G401 (cell line): Measurements from ENCODE around the gene CKAP5. TPM values are rescaled to one million over a fixed set of nuclear protein-coding genes. Genes with fewer than 3 reads are reported as not detected.
"Not testable (repeated sequence)": the region's sequence is repeated elsewhere in the genome, so short reads cannot be mapped to it uniquely, and the experiment has no call there.

Experiments used
- DNase-seq: peaks from one replicate; pipeline ENCODE4 v3.0.0-alpha.2; 2015; ENCODE audit warnings: low spot score
- in situ Hi-C: cut with HindIII; loops from 2 replicates; pipeline ENCODE4 v1.10.0; 2016; ENCODE audit warnings: low sequenced_read_pairs, mixed read lengths
- total RNA-seq: library from RNA; depleted of rRNA; stranded (reverse); fragments of >200 nt; shearing (Covaris generic); gene quantifications from 2 replicates; pipeline ENCODE4 v1.2.3, GENCODE V29; 2014

Gene CKAP5
- total RNA-seq, 1 experiment from 2014 or later: 89.8 TPM

DNA sequence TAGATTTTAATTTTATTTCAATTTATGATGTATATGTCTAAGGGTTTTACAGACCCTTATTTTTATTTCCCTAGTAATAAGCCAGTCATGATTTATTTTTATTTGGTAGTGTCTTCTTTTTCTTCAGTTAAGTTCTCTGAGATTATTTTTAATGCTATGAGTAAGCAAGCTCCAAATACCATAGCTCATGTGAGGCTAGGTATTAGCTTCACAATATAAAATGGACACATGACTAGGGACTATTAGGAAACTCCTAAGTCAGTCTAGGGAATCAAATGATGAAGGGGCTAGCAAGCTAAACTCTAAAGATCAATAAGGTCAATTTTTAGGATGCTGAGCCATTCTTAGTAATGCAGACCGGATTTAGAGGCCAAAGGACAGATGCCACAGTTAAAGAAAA lies 45.9 kb downstream of the CKAP5 start:
- in situ Hi-C loops: no loop called here
- DNase-seq: no peak

DNA sequence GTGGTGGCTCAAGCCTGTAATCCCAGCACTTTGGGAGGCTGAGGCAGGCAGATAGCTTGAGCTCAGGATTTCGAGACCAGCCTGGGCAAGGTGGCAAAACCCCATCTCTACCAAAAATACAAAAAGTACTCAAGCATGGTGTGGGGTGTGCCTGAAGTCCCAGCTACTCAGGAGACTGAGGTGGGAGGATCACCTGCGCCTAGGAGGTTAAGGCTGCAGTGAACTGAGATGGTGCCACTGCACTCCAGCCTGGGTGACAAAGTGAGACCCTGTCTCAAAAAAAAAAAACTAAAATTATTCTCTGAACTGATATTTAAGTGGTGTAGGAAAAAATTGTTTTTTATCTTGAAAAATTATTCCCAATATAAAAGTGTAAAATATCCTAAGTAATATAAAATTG lies 46.4 kb downstream of the CKAP5 start:
- in situ Hi-C loops, DNase-seq: not testable (repeated sequence)

DNA sequence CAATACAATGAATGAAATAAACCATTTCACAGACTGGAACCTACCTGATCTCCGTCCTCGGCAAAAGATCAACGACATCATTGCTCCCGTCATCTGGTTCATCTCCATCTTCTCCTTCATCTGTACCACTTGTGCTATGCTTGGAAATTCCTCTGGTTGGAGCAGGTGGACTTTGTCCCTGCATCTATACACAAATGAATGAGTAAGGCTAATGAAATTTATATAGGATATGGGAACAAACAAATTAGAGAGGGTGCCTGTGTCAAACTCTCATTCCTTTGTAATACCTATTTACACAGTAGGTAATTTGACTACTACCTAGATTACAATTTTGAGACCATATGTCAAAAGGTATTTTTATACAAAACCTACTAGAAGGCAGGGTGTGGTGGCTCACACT lies 67.7 kb downstream of the CKAP5 start:
- DNase-seq: no peak
- in situ Hi-C loops: no loop called here

DNA sequence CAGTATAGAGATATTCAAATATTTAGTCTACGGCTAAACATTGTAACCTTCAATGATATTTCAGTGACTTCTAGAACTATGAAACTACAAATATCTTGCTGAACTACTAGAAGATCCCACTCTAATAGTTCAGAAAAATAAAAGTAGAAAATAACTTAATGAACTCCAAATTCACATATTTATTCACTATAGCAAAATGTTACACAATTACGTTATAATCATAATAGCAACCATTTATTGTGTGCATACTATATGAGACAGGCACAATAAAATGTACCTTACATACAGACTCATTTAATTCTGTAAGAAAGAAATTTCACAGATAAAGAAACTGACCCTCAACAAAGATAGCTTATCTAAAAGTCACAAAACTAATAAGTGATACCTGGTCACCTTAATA lies 69.2 kb downstream of the CKAP5 start:
- in situ Hi-C loops: no loop called here
- no peak for DNase-seq

DNA sequence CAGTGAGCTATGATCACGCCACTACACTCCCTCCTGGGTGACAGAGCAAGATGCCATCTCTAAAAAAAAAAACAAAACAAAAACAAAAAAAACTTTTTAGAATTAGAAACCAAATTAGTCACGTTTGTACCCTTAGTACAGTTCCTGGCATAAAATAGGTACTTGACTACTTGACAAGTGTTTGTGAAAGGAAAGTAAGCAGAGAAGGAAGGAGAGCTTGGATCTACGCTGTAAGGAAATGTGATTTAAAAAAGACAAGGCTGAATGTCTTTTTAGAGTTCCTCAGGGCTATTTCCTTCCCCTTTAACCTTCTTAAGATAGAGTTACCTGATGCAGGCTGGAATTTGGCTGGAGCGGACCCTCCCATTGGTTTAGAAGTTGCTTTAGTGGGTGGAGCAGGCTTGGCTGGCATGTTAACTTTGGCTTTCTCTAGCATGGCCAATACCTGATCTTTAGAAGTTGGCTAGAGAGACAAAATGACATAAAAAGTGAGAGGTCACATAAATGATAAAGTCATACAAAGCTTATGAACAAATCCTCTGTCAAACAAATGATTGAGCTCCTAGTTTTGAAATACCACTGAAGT lies 76.4 kb downstream of the CKAP5 start:
- no peak for DNase-seq
- in situ Hi-C loops: no loop called here

DNA sequence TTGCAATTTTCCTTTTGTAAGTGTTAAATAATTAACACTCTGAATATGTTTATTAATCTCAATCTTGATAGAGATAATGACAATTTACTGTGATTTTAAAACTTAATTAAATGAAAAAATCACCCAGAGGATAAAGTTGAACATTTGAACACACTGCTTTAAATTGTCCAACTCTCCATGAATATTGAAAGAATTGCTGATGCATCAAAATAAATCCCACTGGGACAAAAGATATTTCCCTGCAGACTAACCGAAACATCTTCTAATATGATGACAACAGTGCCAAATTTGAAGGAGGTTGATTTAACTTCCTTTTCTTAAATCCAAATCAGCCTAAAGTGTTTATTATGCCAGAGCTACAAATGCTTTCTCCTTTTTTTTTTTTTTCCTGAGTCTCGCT lies 79.4 kb downstream of the CKAP5 start:
- DNase-seq: no peak
- in situ Hi-C loops: no loop called here

DNA sequence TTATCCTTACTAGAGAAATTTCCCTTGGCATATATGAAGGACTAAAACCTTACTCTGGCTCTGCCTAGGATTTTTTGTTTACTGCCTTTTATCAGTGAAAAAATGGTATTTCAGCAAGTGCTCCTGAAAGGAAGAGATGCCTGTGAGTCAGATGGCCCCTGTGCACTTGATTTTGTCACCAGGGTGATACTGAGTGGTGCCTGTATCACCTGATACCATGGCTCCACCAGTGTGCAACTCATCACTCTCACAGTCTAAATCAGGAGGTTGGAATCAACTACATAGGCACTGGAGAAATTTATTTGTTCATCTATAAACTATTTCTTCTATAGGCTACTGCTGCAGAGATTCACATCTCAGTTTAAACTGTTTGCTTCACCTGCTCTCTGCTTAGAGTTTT lies 83.8 kb downstream of the CKAP5 start:
- in situ Hi-C loops: no loop called here
- no peak for DNase-seq

DNA sequence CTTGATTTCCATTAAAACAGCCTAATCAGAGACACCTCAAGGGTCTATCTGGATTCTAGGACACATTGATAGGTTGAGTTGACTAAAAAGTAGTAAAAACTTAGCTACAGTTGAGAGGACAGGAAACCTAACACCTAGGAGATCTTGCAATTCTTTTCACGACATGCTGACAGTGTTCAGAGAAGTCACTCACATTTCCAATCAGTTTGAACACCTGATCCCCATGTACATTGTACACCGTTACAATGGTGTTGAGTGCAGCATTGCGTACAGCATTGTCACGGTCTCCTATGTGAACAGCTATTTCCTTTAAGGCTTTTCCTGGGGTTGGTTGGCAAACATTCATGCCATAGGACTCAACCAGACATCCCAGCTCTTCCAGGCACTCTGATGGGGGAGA lies 84.3 kb downstream of the CKAP5 start:
- no peak for DNase-seq
- in situ Hi-C loops: no loop called here

DNA sequence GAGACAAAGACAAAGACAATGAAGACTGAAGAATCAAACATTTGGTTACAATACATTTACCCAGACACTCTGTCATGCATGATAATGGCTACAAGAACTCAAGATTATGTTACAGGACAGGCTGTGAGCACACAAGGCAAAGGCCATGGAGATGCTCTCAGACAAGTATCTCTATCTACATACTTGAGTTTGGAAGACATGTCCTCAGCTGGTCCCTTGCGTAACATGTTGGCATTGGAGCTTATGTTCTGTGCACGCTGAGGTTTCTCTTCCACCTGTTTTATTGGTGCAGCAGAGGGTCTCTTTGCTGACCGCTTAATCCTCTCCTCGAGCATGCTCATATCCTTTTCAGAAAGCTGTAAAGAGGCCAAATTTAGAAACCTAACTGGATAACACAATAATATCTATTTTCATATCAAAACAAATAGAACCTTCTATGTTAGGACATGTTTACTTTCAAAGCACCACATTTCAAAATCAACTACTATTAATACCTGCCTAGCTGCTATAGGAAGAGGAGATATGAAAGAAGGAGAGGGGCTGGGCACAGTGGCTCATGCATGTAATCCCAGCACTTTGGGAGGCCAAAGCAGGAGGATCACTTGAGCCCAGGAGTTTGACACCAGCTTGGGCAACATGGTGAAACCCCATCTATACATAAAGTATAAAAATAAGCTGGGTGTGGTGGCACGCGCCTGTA lies 85.5 kb downstream of the CKAP5 start:
- in situ Hi-C loops: no loop called here
- no peak for DNase-seq

DNA sequence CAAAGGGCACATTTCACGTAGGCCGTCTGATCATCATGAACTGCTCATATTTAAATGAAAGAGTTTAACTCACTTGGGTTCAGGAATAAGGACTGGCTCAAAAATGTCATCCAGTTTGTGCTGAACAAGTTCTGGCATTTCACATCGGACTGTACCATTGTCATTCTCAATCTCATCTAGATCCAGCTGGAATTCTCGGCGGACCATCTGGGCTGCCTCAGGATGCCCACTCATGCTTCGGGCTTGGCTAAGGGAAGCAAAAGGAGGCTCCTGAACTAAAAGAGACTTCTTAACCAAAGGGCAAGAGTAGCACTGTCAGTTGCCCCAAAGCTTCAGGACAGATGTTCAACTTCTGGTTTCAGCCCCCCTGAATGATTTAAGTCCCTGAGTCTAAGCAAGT lies 86.9 kb downstream of the CKAP5 start:
- DNase-seq: peak; percentile 45
- in situ Hi-C loops: no loop called here

DNA sequence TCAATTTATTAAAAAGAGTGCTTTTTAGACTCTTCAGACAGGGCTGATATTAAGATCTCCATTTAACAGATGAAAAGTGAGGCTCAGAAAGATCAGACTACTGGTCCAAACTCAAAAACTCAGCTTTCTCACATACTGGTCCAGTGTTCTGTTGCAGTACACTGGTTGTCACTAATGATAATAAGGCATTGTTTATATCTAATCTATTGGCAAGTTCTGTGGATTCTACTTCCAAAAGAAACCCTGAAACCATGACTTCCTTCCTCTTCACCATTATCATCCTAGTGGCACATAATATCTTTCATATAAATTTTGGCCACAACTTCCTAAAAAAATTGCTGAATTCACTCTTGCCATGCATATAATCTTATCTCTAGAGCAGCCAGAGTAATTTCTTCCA lies 90.1 kb downstream of the CKAP5 start:
- in situ Hi-C loops: no loop called here
- DNase-seq: no peak

DNA sequence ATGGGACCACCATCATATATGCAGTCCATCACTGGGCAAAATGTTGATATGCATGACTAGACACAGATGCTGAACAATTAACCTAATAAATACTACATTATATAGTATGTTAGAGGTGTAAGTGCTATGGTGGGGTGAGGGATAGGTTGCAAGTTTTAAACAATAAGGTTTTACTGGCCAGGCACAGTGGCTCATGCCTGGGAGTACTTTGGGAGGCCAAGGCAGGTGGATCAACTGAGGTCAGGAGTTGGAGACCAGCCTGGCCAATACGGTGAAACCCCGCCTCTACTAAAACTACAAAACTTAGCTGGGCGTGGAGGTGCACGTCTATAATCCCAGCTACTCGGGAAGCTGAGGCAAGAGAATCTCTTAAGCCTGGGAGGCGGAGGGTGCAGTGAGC lies 98.9 kb downstream of the CKAP5 start:
- no peak for DNase-seq
- in situ Hi-C loops: no loop called here

DNA sequence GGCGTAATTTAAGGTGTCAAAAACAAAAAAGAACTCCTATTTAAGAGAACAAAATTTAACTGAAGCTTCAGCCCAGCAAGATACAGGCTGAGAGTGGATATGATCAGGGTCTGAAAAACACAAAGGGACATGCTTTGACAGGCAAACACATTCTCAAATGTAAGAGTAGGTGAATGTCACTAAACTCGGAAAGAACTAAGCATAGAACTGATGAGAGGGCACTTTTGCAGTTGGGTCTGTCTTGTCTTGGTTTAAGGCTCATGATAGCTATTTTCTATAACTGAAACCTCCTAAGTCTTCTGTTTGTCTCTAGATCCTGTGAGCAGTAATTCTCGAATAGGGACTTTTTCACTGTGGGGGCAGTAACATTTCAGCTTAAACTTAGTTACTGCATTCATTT lies 100.1 kb downstream of the CKAP5 start:
- in situ Hi-C loops: no loop called here
- no peak for DNase-seq

DNA sequence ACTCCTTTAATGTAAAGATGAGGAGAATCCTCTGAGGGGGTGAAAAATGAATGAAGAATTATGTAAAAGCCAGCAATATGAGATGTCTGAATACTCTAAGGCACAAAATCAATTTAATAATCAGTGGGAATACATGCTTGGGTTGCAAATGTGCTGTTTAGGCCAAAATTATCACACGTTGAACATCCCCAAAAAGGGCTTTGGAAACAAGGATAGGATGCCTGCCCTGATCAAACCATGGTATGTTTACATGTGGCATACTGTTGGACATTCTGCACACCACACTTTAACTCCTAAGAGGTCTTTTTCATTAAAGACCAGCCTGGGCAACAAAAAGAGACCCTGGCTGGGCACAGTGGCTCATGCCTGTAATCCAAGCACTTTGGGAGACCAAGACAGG lies 100.8 kb downstream of the CKAP5 start:
- no peak for DNase-seq
- in situ Hi-C loops: no loop called here

DNA sequence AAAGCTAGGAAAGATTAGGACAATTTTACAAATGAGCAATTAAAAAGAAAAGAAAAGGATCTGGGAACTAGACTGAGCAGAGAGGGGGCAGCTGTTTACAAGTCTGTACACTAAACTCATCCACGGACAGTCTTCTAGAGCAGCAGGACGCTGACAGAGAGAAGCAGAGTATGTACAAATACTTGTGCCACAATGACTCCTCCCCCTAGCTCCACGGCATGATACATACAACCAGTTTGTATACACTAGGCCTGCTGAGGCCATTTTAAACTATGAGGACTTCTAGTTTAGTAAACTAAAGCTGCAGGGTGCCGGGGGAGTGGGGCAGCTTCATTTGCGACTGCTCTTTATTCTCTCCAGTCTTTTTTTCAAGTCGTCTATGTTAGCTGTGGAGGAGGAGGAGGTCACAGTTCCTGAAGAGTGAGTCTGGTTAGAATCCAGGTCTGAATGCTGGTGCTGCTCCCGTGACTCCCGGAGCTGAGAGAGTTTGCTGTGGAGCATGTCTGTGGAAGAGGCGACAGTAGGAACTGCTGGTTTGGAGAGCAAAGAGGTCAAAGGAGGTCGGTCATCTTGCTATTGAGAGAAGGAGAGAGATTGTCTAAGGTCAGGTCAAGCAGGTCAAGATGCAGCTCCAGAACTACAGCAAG lies 102.3 kb downstream of the CKAP5 start:
- DNase-seq: no peak
- in situ Hi-C loops: no loop called here

DNA sequence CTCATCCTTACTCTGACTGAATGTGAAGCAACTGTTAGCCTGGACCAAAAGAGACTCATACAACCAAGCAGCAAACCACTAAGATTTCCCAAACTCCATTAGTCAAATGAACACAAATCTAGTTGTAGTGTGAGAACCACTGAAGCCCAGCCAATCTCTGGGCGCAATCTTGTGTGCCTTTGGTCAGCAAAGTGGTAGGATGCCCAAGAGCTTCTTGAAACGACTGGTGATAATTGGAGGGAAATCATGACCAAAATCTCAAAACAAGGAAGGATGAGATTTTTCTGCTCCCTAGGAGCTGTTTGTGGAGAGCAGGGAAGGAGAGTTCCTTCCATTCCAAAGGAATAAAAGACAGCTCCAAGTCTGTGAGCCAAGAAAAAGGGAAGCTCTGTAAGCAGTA lies 103.0 kb downstream of the CKAP5 start:
- in situ Hi-C loops: no loop called here
- DNase-seq: no peak

DNA sequence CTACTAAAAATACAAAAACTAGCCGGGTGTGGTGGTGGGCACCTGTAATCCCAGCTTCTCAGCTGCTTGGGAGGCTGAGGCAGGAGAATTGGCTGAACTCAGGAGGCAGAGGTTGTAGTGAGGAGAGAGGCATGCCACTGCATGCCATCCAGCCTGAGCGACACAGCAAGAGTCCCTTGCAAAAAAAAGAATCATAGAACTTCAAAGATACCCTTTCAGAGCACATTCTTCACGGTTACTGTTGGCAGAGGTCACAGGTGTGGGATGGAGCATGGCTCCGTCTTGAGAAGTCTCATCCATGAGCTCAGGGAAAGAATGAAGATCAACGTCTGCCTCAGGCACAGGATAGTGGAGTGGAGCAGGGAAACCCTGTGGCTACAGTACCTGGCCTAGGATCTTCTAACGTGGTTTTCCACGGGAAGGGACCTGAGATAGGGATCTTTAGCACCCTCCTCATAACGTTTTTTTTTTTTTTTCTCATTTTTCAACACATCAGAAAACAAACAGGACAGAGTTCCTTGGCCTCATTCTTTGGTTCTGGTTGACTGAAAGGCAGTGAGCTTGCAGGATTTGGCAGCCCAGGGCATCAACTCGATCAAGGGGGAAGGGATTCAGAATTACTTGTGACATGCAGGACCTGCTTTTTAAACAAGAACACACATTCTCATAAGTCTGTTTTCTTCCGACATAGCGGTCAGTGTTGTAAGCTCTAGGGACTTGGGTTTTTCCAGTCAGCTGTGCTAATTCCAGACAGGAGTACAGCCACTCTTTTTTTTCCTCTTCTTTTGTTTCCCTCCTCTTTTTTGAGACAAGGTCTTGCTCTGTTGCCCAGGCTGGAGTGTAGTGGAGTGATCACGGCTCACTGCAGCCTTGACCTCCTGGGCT lies 104.2 kb downstream of the CKAP5 start:
- DNase-seq: no peak
- in situ Hi-C loops: no loop called here

DNA sequence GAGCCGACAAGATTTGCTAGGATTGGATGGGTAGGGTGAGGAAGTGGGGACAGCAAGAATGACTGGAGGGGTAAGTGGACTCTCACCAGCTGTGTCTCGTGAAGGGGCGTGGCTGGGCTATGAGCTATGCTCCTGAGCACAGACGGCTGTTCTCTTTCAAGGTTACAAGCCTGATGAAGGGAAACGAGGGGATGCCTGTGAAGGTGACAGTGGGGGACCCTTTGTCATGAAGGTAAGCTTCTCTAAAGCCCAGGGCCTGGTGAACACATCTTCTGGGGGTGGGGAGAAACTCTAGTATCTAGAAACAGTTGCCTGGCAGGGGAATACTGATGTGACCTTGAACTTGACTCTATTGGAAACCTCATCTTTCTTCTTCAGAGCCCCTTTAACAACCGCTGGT lies 107.2 kb downstream of the CKAP5 start:
- in situ Hi-C loops: no loop called here
- no peak for DNase-seq

DNA sequence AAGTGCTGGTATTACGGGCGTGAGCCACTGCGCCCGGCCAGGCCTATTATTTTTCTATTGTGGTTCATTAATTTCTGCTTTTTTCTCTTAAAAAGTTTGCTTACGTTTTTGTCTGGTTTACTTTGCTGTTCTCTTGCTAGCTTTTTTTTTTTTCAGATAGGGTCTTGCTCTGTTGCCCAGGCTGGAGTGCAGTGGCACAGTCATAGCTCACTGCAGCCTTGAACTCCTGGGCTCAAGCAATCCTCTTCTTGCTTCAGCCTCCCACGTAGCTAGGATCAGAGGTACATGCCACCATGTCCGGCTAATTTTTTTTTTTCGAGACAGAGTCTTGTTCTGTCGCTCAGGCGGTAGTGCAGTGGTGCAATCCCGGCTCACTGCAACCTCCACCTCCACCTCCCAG lies 108.4 kb downstream of the CKAP5 start:
- in situ Hi-C loops: no loop called here

DNA sequence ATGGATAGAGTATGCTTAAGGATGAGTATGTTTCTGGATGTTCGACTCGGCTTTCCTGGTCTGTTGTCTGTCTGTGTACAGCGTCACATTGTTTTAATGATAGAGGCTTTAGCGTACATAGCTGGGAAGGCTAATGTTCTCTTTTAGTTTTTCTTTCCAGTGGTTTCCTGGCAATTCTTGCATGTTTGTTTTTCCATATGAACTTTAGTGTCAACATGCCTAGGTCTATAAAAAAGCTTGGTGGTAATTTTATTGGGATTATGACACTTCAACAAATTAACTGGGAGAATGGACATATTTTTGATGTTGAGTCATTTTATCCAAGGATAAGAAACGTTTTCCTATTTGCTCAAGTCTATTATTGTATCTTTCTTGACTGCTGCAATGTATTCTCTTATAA lies 109.5 kb downstream of the CKAP5 start:
- DNase-seq: no peak
- in situ Hi-C loops: no loop called here

More for the DNA sequence above, 108.4 kb downstream of the CKAP5 start:
- no peak for DNase-seq
